Umbilical cord (tissue), 2 donors: ENCODE measurements around the gene NAMPT. TPM values are rescaled to one million over a fixed set of nuclear protein-coding genes. Genes with fewer than 3 reads are reported as not detected.
"Not testable (repeated sequence)": the region's sequence is repeated elsewhere in the genome, so short reads cannot be mapped to it uniquely, and the experiment has no call there.

Experiments used
- DNase-seq: peaks from one replicate; pipeline ENCODE4 v3.0.0-alpha.2; 2015; ENCODE audit warnings: low spot score
- total RNA-seq: library from RNA; depleted of rRNA; stranded (reverse); fragments of >200 nt; gene quantifications from one replicate; pipeline ENCODE4 v1.2.3, GENCODE V29; 2014; ENCODE audit warnings: low replicate concordance; ENCODE audit not compliant: insufficient read depth

The NAMPT gene
- total RNA-seq, 1 donor from 2014 or later = 176 TPM

- DNase-seq = no peak
These were observed 19.8 kb upstream of the NAMPT start for GRCh38 chr7:106304568-106304967.

GRCh38 chr7:106298631-106299030 lies 13.8 kb upstream of the NAMPT start:
- not testable (repeated sequence) for DNase-seq

GRCh38 chr7:106298155-106298554 lies 13.4 kb upstream of the NAMPT start:
- not testable (repeated sequence) for DNase-seq

- DNase-seq = no peak
These were observed 9.6 kb upstream of the NAMPT start for GRCh38 chr7:106294334-106294733.

GRCh38 chr7:106291247-106291646 lies 6.5 kb upstream of the NAMPT start:
- DNase-seq = no peak

GRCh38 chr7:106290319-106290718 lies 5.5 kb upstream of the NAMPT start:
- DNase-seq = no peak

- DNase-seq = no peak
These were observed 5.1 kb upstream of the NAMPT start for GRCh38 chr7:106289848-106290247.

GRCh38 chr7:106288263-106288662 lies 3.5 kb upstream of the NAMPT start:
- DNase-seq = no peak

- DNase-seq = no peak
These were observed 3.0 kb upstream of the NAMPT start for GRCh38 chr7:106287786-106288185.

- DNase-seq = no peak
These were observed 1.2 kb upstream of the NAMPT start for GRCh38 chr7:106285855-106286492.

- DNase-seq = peak; percentile 98
These were observed 470 bp upstream of the NAMPT start for GRCh38 chr7:106285051-106285854.

GRCh38 chr7:106283831-106284713 lies 711 bp downstream of the NAMPT start:
- peak; percentile 61 for DNase-seq

GRCh38 chr7:106283501-106283830 lies 1.3 kb downstream of the NAMPT start:
- no peak for DNase-seq

GRCh38 chr7:106282852-106283251 lies 1.9 kb downstream of the NAMPT start:
- no peak for DNase-seq

GRCh38 chr7:106282390-106282789 lies 2.4 kb downstream of the NAMPT start:
- DNase-seq = no peak

GRCh38 chr7:106281585-106282318 lies 3.0 kb downstream of the NAMPT start:
- DNase-seq = no peak

- DNase-seq = no peak
These were observed 3.7 kb downstream of the NAMPT start for GRCh38 chr7:106281127-106281526.

- DNase-seq = no peak
These were observed 5.2 kb downstream of the NAMPT start for GRCh38 chr7:106279425-106280197.

GRCh38 chr7:106278695-106279094 lies 6.1 kb downstream of the NAMPT start:
- DNase-seq = no peak

GRCh38 chr7:106277976-106278375 lies 6.8 kb downstream of the NAMPT start:
- DNase-seq = peak; percentile 40

GRCh38 chr7:106276513-106276912 lies 8.3 kb downstream of the NAMPT start:
- DNase-seq = no peak
